PC-9 (cell line): ENCODE data around the gene SBDS. TPM values are rescaled to one million over a fixed set of nuclear protein-coding genes. Genes with fewer than 3 reads are reported as not detected.
"Not testable (repeated sequence)": the region's sequence is repeated elsewhere in the genome, so short reads cannot be mapped to it uniquely, and the experiment has no call there.

ENCODE experiments used
- BruUV-seq: library from RNA; stranded (reverse); fragments of 400-500 nt; replicated peaks from 2 replicates; lab custom pipeline; 2021; lab: Mats Ljungman, UMichigan
- CTCF ChIA-PET: fragments of 300-600 bp; sonication (Branson Sonifier 250); formaldehyde crosslinking; loops from one replicate; lab custom pipeline; 2022; ENCODE audit warnings: antibody characterized with exemption; lab: Charles Lee
- POLR2A ChIA-PET: fragments of 300-600 bp; sonication (Branson Sonifier 250); formaldehyde crosslinking; loops from one replicate; lab custom pipeline; 2022; ENCODE audit warnings: antibody characterized with exemption; ENCODE audit not compliant: unreplicated experiment; lab: Charles Lee
- DNase-seq, 2 experiments: peaks; one replicate each; pipeline versions ENCODE4 v3.0.0 to v3.0.0-alpha.2; 2015 to 2022; ENCODE audit warnings: mixed read lengths in 1 of 2
- H2AFZ ChIP-seq: fragments of 200-600 bp; sonication (generic); 2 replicates; pipeline ENCODE4 v1.8.1; 2017; ENCODE audit warnings: antibody characterized with exemption
- H3F3A ChIP-seq: fragments of 200-600 bp; sonication (generic); 2 replicates; pipeline ENCODE4 v1.8.1; 2017; ENCODE audit warnings: antibody characterized with exemption, mild to moderate bottlenecking, low read depth; ENCODE audit not compliant: insufficient read depth
- H3K27ac ChIP-seq: fragments of 200-600 bp; sonication (generic); 2 replicates; pipeline ENCODE4 v1.6.1; 2016; ENCODE audit warnings: mixed run types
- H3K27me3 ChIP-seq: fragments of 200-600 bp; sonication (generic); 2 replicates; pipeline ENCODE4 v1.6.1; 2016; ENCODE audit warnings: low read depth, mixed run types; ENCODE audit not compliant: insufficient read depth
- H3K36me3 ChIP-seq: fragments of 200-600 bp; sonication (generic); 2 replicates; pipeline ENCODE4 v1.6.1; 2016; ENCODE audit warnings: low read depth, mixed run types
- H3K4me1 ChIP-seq: fragments of 200-600 bp; sonication (generic); replicated peaks from 2 replicates; pipeline ENCODE4 v1.6.1; 2016; ENCODE audit warnings: mixed run types; ENCODE audit not compliant: insufficient read depth
- H3K4me2 ChIP-seq: fragments of 200-600 bp; sonication (generic); 2 replicates; pipeline ENCODE4 v1.6.1; 2017; ENCODE audit warnings: mixed run types
- H3K4me3 ChIP-seq: fragments of 200-600 bp; sonication (generic); 2 replicates; pipeline ENCODE4 v1.6.1; 2016; ENCODE audit warnings: mixed run types
- H3K79me2 ChIP-seq: fragments of 200-600 bp; sonication (generic); 2 replicates; pipeline ENCODE4 v1.6.1; 2017; ENCODE audit warnings: low read depth, mixed run types
- H3K9me2 ChIP-seq: fragments of 200-600 bp; sonication (generic); 2 replicates; pipeline ENCODE4 v1.8.1; 2017; ENCODE audit warnings: mild to moderate bottlenecking; ENCODE audit not compliant: insufficient read depth
- H3K9me3 ChIP-seq: fragments of 200-600 bp; sonication (generic); 2 replicates; pipeline ENCODE4 v1.8.1; 2016; ENCODE audit warnings: low read depth; ENCODE audit not compliant: insufficient read depth
- H4K20me1 ChIP-seq: fragments of 200-600 bp; sonication (generic); 2 replicates; pipeline ENCODE4 v1.8.1; 2017; ENCODE audit not compliant: insufficient read depth
- CTCF ChIP-seq: fragments of 200-600 bp; sonication (generic); conservative IDR thresholded peaks from 2 replicates; pipeline ENCODE4 v1.6.1; 2017; ENCODE audit warnings: mixed run types, antibody characterized with exemption, mild to moderate bottlenecking, moderate library complexity
- intact Hi-C: fragments of 100-400 bp; cut with micrococcal nuclease; formaldehyde crosslinking; loops from one replicate; pipeline ENCODE4 v1.10.0; 2022; ENCODE audit not compliant: unreplicated experiment
- total RNA-seq: library from RNA; stranded (reverse); gene quantifications from 2 replicates; pipeline ENCODE4 v1.2.3, GENCODE V29; 2021

The SBDS gene
- total RNA-seq, 1 experiment from 2014 or later = 65.1 TPM

- POLR2A ChIA-PET = interaction anchor here (0.6 kb wide), 1 partner anchor 105 kb away, joined by 8 read pairs; no protein-coding TSS in a partner anchor
- H3K79me2 ChIP-seq = peaks cover 19% of the 10 kb centered on the region
- DNase-seq = peak; percentile 74 to 83
- not testable (repeated sequence) for H3F3A ChIP-seq, H3K4me1 ChIP-seq, BruUV-seq, H4K20me1 ChIP-seq, H3K9me3 ChIP-seq, H3K36me3 ChIP-seq, H3K9me2 ChIP-seq, H3K27me3 ChIP-seq
- CTCF ChIA-PET = interaction anchor here (0.8 kb wide), 1 partner anchor 923 kb away, joined by 3 read pairs; no protein-coding TSS in a partner anchor
- peak overlapping the region; percentile 87 for H3K27ac ChIP-seq
- H3K4me3 ChIP-seq = peak overlapping the region; percentile 71
- peak; percentile 56; the same call in 1 of the 2 replicates for TF ChIP-seq CTCF
- H3K4me2 ChIP-seq = peak overlapping the region; percentile 82
- H2AFZ ChIP-seq = peak overlapping the region; percentile 84
- intact Hi-C loops = loop anchor here (1.0 to 10.0 kb wide), 5 partner anchors 42 to 340 kb away; partner anchors contain the start of genes RABGEF1 and TMEM248
Observed at GRCh38 chr7:66994691-66995049, 716 bp downstream of the SBDS start.

- BruUV-seq, H3K27me3 ChIP-seq, H4K20me1 ChIP-seq, POLR2A ChIA-PET, DNase-seq, H3K9me3 ChIP-seq, H2AFZ ChIP-seq, H3K36me3 ChIP-seq, H3K4me1 ChIP-seq, CTCF ChIA-PET, H3F3A ChIP-seq, H3K9me2 ChIP-seq: not testable (repeated sequence)
- intact Hi-C loops = loop anchor here (1.0 to 10.0 kb wide), 3 partner anchors 42 to 339 kb away; partner anchors contain the start of gene TMEM248
- Histone ChIP-seq H3K4me3 (peak overlapping the region; percentile 71; the same call in 1 of the 2 replicates), H3K4me2 (peak overlapping the region; percentile 82), H3K79me2 (peaks cover 19% of the 10 kb centered on the region), H3K27ac (peak overlapping the region; percentile 87)
Observed at GRCh38 chr7:66994051-66994450, 1.3 kb downstream of the SBDS start.

GRCh38 chr7:66989552-66989951 lies 5.8 kb downstream of the SBDS start:
- intact Hi-C loops, H3K9me2 ChIP-seq, CTCF ChIA-PET, H2AFZ ChIP-seq, H3K27me3 ChIP-seq, H3K4me1 ChIP-seq, H3K4me2 ChIP-seq, BruUV-seq, H3K4me3 ChIP-seq, H3F3A ChIP-seq, H4K20me1 ChIP-seq, H3K9me3 ChIP-seq, POLR2A ChIA-PET, H3K79me2 ChIP-seq, H3K36me3 ChIP-seq, DNase-seq, H3K27ac ChIP-seq: not testable (repeated sequence)

GRCh38 chr7:66980336-66980735 lies 15.1 kb downstream of the SBDS start:
- H3K27ac ChIP-seq, H3K9me2 ChIP-seq, H3K4me2 ChIP-seq, POLR2A ChIA-PET, BruUV-seq, H3K27me3 ChIP-seq, H3F3A ChIP-seq, H3K9me3 ChIP-seq, CTCF ChIA-PET, H4K20me1 ChIP-seq, DNase-seq, H3K36me3 ChIP-seq, H3K4me3 ChIP-seq, H3K79me2 ChIP-seq, H2AFZ ChIP-seq, intact Hi-C loops, H3K4me1 ChIP-seq: not testable (repeated sequence)

GRCh38 chr7:66979013-66979412 lies 16.4 kb downstream of the SBDS start:
- H3F3A ChIP-seq, H3K9me3 ChIP-seq, H3K4me2 ChIP-seq, H3K4me3 ChIP-seq, DNase-seq, H2AFZ ChIP-seq, H4K20me1 ChIP-seq, H3K4me1 ChIP-seq, intact Hi-C loops, H3K79me2 ChIP-seq, H3K9me2 ChIP-seq, CTCF ChIA-PET, H3K36me3 ChIP-seq, BruUV-seq, H3K27me3 ChIP-seq, H3K27ac ChIP-seq: not testable (repeated sequence)
- POLR2A ChIA-PET = interaction anchor here (0.6 kb wide), 1 partner anchor 203 kb away, joined by 4 read pairs; no protein-coding TSS in a partner anchor

GRCh38 chr7:66978312-66978711 lies 17.1 kb downstream of the SBDS start:
- H3K9me3 ChIP-seq, H3K27me3 ChIP-seq, intact Hi-C loops, H3K36me3 ChIP-seq, H3K4me1 ChIP-seq, DNase-seq, H2AFZ ChIP-seq, H3K79me2 ChIP-seq, H3K4me2 ChIP-seq, BruUV-seq, H3K27ac ChIP-seq, H4K20me1 ChIP-seq, H3K9me2 ChIP-seq, H3F3A ChIP-seq, H3K4me3 ChIP-seq, CTCF ChIA-PET: not testable (repeated sequence)
- POLR2A ChIA-PET = interaction anchor here (0.6 kb wide), 1 partner anchor 202 kb away, joined by 4 read pairs; no protein-coding TSS in a partner anchor
